Large intestine (tissue), 3 donors: Measurements from ENCODE around the gene INPP5D. TPM values are rescaled to one million over a fixed set of nuclear protein-coding genes. Genes with fewer than 3 reads are reported as not detected.

Source experiments
- DNase-seq, 2 donors: peaks; one replicate each; pipeline versions ENCODE4 v3.0.0 to v3.0.0-alpha.2; 2013
- H3K27ac ChIP-seq: one replicate; pipeline ENCODE4 v1.5.1; 2013; ENCODE audit warnings: low read length
- H3K27me3 ChIP-seq: 2 replicates; pipeline ENCODE4 v1.6.1; 2013; ENCODE audit warnings: low read length; ENCODE audit not compliant: control insufficient read depth, insufficient read depth
- H3K36me3 ChIP-seq: 2 replicates; pipeline ENCODE4 v1.6.1; 2013; ENCODE audit warnings: low read length; ENCODE audit not compliant: control insufficient read depth, insufficient read depth
- H3K4me1 ChIP-seq: one replicate; pipeline ENCODE4 v1.6.1; 2013; ENCODE audit warnings: low read length; ENCODE audit not compliant: control insufficient read depth, insufficient read depth
- H3K4me3 ChIP-seq: one replicate; pipeline ENCODE4 v1.5.1; 2013; ENCODE audit warnings: low read length
- H3K9me3 ChIP-seq: one replicate; pipeline ENCODE4 v1.6.1; 2013; ENCODE audit warnings: mild to moderate bottlenecking, low read depth, low read length, moderate library complexity; ENCODE audit not compliant: control insufficient read depth
- WGBS: methylation state at CpG from one replicate; pipeline ENCODE4 v1.1.5; 2013; ENCODE audit warnings: low lambda C conversion rate; ENCODE audit not compliant: insufficient coverage; 5-methylcytosine and 5-hydroxymethylcytosine counted together
- polyA plus RNA-seq: library from polyadenylated mRNA; unstranded; fragments of 120-200 nt; gene quantifications from one replicate; pipeline ENCODE4 v1.2.1, GENCODE V29; 2013

INPP5D gene
- polyA plus RNA-seq, 1 donor, result 12.6 TPM

DNA sequence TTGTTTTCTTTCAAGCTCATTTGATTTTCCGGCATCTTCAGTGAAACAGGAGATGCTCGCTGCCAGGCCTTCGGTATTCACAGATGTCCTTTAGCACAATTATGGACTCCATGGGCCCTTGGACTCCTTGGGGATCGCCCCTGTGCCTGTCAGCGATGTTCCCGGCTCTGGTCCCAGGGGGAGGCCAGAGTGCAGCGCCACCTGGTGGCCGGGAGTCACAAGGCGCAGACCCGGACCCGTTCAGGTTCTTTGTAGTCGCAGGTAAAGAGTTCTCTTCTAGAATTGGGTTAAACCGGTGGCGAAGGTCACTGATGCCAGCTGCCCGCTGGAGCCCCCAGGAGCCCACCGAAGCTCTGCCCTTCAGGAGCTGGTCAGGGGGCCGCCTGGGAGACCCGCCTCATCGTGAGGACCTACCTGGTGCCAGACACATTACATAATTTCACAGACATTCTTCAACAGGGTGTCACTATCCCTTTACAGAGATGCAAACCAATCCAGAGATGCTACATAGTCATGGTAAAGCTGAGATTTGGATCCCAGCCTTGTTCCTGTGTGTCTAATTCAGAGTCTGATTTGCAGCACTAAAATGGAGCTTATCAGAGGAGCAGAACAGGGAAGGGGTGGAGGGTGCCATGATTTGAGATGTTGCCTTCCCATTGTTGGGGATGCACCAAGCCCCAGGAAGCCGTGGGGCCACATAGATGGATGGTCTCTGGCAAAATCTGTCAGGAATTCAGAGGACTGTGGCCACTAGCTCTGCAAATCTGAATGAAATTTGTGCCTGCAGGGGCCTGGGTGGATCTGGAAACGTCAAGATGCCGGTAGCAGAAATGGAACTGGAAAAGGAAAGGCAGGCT, 6.0 kb upstream of the INPP5D start:
- WGBS, result no CpG with 5 or more reads among the region's 22 CpGs
- H3K27me3 ChIP-seq, result peaks cover 6% of the 10 kb centered on the region
- no peaks in the 10 kb centered on the region for H3K36me3 ChIP-seq
- DNase-seq, result peak; percentile 48 to 49
- no peaks in the 10 kb centered on the region for H3K9me3 ChIP-seq
- H3K4me3 ChIP-seq, result no peak overlapping the region
- H3K4me1 ChIP-seq, result no peaks in the 10 kb centered on the region
- H3K27ac ChIP-seq, result no peak overlapping the region

GRCh38 chr2:233055362-233055761, 4.8 kb upstream of the INPP5D start:
- DNase-seq, result no peak
- Histone ChIP-seq H3K27me3 (peaks cover 6% of the 10 kb centered on the region), H3K4me3 (no peak overlapping the region), H3K9me3 (peaks cover 5% of the 10 kb centered on the region), H3K4me1 (peaks cover 11% of the 10 kb centered on the region), H3K36me3 (no peaks in the 10 kb centered on the region), H3K27ac (no peak overlapping the region)
- 80% methylated on average over 1 of the region's 2 CpGs for WGBS

- H3K36me3 ChIP-seq, result no peaks in the 10 kb centered on the region
- H3K4me3 ChIP-seq, result no peak overlapping the region
- DNase-seq, result no peak
- H3K4me1 ChIP-seq, result peaks cover 27% of the 10 kb centered on the region
- no peaks in the 10 kb centered on the region for H3K27me3 ChIP-seq
- whole genome bisulfite sequencing, result no CpG with 5 or more reads among the region's 6 CpGs
- no peak overlapping the region for H3K27ac ChIP-seq
- H3K9me3 ChIP-seq, result peaks cover 5% of the 10 kb centered on the region
These were observed 3.1 kb upstream of the INPP5D start for GRCh38 chr2:233056961-233057605.

GRCh38 chr2:233058717-233059546, 1.2 kb upstream of the INPP5D start:
- Histone ChIP-seq H3K27ac (no peak overlapping the region), H3K36me3 (no peaks in the 10 kb centered on the region), H3K4me1 (peaks cover 41% of the 10 kb centered on the region), H3K9me3 (peaks cover 5% of the 10 kb centered on the region), H3K27me3 (no peaks in the 10 kb centered on the region), H3K4me3 (no peak overlapping the region)
- no CpG with 5 or more reads among the region's 24 CpGs for WGBS
- DNase-seq, result no peak

GRCh38 chr2:233059547-233059796, 670 bp upstream of the INPP5D start:
- Histone ChIP-seq H3K36me3 (no peaks in the 10 kb centered on the region), H3K9me3 (peaks cover 5% of the 10 kb centered on the region), H3K27ac (no peak overlapping the region), H3K4me3 (no peak overlapping the region), H3K27me3 (no peaks in the 10 kb centered on the region), H3K4me1 (peaks cover 41% of the 10 kb centered on the region)
- no peak for DNase-seq
- WGBS, result no CpG with 5 or more reads among the region's 7 CpGs

DNA sequence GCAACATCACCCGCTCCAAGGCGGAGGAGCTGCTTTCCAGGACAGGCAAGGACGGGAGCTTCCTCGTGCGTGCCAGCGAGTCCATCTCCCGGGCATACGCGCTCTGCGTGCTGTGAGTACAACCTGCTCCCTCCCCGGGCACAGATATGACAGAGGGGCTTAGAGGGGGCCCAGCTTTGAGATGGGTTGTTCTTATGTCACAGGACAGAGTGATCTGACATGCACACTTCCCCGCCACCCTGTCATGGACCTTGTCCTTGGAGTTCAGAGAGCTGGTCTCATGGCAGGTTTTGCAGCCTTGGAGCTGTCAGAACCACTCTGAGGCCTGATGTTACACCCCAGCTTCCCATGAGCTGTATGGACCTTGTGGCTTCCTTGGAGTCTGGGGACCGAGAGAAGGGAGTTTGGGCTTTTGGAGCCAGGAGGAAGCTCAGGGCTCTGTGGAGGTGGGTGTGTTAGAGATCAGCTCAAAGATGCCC, 398 bp downstream of the INPP5D start:
- peaks cover 41% of the 10 kb centered on the region for H3K4me1 ChIP-seq

DNA sequence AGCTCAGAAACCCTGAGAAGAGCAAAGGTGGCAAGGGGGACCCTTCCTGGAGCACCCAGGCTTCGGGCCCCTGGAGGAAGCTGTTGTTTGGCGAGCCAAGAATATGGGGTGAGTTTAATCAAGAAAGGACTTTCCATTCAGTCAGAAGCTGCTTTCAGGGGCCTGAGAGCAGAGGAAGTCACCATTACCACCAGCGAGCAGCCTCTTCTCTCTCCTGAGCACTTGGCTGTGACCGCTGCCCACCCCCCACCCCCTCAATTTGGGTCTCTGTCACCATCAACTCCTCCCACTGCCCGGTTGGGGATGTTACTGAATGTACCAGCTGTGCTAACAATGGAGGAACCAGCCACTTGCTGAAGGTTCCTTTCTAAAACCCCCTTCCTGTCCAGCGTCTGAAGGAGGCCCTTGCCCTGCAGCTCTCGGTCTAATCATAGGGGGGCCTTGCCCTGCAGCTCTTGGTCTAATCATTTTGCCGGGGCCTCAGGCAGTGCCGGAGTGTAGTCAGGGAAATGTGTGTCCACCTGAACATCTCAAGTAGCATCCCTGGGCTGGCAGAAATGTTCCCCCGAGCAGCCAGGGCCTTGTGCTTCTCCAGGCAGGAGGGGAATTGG, 943 bp downstream of the INPP5D start:
- H3K36me3 ChIP-seq, result no peaks in the 10 kb centered on the region
- H3K27ac ChIP-seq, result peak overlapping the region; percentile 77
- H3K4me1 ChIP-seq, result peaks cover 41% of the 10 kb centered on the region
- peaks cover 5% of the 10 kb centered on the region for H3K9me3 ChIP-seq
- peak overlapping the region; percentile 24 for H3K4me3 ChIP-seq
- DNase-seq, result no peak
- H3K27me3 ChIP-seq, result no peaks in the 10 kb centered on the region
- WGBS, result no CpG with 5 or more reads among the region's 10 CpGs

More for the DNA sequence above, 398 bp downstream of the INPP5D start:
- whole genome bisulfite sequencing, result no CpG with 5 or more reads among the region's 13 CpGs
- peak overlapping the region; percentile 77 for H3K27ac ChIP-seq
- H3K27me3 ChIP-seq, result no peaks in the 10 kb centered on the region
- H3K36me3 ChIP-seq, result no peaks in the 10 kb centered on the region
- peak; percentile 83 to 87 for DNase-seq
- H3K4me3 ChIP-seq, result peak overlapping the region; percentile 24
- H3K9me3 ChIP-seq, result peaks cover 5% of the 10 kb centered on the region

DNA sequence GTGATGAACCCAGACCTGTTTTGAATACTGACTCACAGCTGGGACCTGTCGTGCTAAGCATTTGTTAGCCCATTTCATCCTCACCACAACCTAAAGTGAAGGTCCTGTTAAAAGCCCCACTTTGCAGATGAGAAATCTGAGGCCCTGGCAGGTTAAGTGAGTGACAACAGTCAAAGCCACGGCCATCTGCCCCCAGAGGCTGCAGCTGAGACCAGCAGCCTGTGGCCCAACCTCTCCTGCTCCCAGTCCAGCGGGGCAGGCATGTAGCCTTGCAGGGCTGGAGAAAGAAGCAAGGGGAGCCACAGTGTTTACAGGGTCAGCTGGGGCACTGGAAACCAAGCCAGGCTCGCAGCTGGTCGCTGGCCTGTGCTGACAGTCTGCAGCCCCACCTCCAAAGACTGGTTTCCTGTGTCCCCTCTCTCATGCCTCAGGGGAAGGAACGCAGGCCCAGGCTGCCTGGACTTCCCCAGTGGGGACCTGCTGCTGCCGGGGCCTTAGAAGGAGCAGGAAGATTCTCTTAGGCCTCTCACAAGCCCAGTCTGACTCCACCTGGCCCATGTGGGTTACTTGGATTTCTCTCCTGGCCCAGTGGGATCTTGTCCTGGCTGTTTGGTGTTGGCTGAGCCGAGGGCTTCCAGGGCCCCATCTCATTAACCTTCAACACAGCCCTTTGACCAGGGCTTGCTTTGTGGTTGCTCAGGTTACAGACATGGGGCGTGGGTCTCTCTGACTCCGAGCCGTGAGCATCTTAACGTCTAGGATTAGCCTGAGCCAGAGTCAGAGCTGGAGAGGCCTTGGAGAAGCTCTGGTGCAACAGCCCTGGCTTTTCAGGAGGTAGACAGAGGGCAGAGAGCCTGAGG, 1.7 kb downstream of the INPP5D start:
- H3K4me3 ChIP-seq, result peak overlapping the region; percentile 24
- peaks cover 41% of the 10 kb centered on the region for H3K4me1 ChIP-seq
- H3K27ac ChIP-seq, result peak overlapping the region; percentile 77
- WGBS, result no CpG with 5 or more reads among the region's 12 CpGs
- H3K9me3 ChIP-seq, result peaks cover 5% of the 10 kb centered on the region
- H3K27me3 ChIP-seq, result no peaks in the 10 kb centered on the region
- peak; percentile 43 to 77 for DNase-seq
- no peaks in the 10 kb centered on the region for H3K36me3 ChIP-seq

DNA sequence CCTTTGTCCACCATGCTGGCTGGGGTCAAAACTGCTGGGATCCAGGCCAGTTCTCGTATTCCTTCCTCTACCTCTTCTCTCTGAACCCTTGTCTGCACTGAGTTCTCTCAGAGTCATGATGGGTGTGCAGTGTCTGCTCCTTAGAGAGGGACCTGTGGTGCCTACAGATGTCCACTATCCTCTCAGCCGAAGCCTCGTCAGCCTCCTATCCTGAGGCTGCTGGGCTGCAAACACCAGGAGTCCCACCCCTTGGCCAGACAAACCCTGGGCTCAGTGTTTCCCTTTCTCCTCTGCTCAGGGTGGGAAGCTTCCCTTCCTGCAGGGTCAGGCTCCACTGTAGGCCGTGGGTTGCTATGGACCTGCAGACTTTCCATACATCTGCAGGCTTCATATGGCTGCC, 2.3 kb downstream of the INPP5D start:
- no peak for DNase-seq
- Histone ChIP-seq H3K36me3 (no peaks in the 10 kb centered on the region), H3K9me3 (peaks cover 5% of the 10 kb centered on the region), H3K27ac (peak overlapping the region; percentile 77), H3K4me1 (peaks cover 41% of the 10 kb centered on the region), H3K4me3 (no peak overlapping the region), H3K27me3 (no peaks in the 10 kb centered on the region)
- WGBS, result no CpG with 5 or more reads among the region's 4 CpGs
